Activated CD4-positive, CD25-positive, alpha-beta regulatory T cell treated with anti-CD3 and anti-CD28 coated beads, Interleukin-2, amount 50 U/mL, for 24 hours (primary cell): ENCODE results near the gene ITGB7.
A peak's percentile ranks its signal among the peaks of the same experiment; 100 is the strongest.
"Not testable (repeated sequence)": the region's sequence is repeated elsewhere in the genome, so short reads cannot be mapped to it uniquely, and the experiment has no call there.

Source experiments
- ATAC-seq, 2 donors: fragments of 150-1000 bp; cut with Tn5 transposase; one replicate each; pipeline ENCODE4 v1.10.0; 2021; ENCODE audit warnings: mild to moderate bottlenecking in 1 of 2, moderate library complexity in 1 of 2

Gene ITGB7

DNA sequence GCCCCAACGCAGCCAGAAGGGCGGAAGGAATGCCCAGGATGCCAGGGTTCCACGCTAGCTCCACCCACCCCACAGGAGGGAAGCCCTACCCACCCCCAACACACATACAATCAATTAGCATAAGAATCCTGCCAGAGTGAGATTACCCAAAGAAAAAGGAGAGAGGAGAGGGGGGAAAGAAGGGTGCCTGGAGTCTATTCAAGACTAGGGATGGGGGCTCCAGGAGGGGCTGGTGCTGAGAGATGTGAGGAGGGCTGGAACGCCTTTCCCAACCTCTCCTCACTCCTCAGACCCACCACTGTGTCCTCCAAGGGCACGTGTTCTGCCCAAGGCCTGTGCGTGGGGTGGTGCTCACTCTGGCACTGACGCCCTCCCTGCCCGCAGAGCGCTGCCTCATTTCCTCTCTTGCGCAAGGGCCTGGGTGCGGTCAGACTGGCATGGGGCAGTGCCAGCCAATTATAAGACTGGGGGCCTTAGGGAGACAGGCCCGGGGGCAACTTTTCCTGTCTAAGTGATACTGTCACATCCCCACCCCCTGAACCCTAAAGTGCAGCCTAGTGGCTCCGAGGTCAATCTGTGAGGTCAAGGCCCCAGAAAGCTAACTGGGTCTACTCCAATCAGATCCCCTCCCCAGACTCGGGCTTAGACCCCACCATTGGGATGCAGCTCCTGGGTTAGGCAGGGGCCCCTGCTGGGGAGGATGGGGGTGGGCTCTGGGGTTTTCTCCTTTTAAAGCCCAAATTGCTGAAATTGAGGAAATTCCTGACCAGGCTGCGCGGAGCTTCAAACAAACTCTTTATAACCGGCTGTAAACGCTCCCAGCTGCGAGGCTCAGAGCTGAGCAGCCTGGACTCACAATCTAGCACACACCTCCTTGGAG, 10.2 kb upstream of the ITGB7 start:
- no peak for ATAC-seq

DNA sequence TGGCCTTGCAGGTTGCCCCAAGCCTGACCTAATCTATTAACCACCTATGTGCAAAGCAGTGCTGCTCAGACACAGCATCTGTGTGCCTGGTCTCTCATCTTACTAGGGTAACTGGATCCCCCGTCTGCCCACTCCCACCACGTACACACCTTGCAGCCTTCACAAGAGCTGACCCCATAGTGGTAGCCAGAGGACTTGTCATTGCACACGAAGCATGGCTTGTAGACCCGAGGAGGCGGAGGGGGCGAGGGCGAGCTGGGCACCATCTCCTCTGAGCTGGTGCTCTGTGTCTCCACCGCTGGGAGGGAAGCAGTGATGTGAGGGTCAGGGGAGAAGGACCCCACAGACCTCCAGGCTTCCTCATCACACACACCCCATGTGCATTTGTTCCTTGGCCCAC, 8.4 kb upstream of the ITGB7 start:
- no peak for ATAC-seq

DNA sequence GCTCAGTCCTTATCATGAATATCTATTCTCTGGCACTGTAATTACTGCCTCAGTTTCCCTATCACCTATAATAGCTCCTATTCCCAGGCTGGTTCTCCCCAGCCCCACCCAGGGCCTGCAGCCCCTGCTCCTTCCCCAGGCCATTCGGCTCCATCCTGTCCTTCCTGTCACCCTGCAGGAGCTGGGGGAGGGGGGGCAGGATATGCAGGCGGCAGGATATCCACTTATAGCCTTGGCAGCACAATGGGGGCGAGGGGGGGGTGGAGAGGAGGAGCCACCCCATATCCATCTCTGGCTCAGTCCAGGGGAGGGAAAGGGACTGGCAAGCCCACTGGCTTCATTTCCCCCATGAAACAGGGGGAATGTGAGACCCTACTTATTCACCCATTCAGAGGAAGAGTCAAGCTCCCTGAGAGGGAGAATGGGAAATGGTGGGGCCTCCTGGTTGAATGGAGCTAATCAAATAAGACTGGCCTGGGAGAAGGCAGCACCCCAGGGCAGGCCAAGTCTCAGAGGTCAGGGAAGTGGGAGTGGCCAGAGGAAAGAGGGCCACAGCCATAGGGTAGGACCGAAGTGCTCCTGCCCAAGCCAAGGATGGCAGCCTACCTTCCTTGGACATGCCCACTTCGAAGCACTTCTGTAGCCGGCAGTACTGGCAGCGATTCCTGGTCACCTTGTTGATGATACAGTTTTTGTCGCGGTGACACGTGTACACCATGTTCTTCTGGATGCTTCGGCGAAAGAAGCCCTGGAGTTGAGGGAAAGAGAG, 7.8 kb upstream of the ITGB7 start:
- no peak for ATAC-seq

DNA sequence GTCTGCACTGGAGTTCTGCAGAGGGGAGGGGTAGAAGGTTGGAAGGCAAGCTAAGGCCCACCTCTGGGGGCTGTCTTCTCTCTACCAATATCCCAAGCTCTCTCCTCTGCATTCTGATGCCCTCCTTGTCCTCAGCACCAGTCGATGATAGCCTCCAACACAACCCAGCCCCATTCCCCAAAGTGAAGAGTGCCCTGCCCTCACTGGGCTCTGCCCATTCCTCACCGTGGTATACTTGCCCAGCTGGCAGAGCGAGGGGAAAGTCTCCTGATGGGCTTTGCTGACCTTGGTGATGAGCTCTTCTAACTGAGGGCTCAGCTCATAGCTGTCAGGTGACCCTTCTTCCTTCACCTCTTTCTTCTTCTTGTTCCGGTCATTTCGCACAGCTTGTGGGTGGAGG, 7.2 kb upstream of the ITGB7 start:
- ATAC-seq, result no peak

DNA sequence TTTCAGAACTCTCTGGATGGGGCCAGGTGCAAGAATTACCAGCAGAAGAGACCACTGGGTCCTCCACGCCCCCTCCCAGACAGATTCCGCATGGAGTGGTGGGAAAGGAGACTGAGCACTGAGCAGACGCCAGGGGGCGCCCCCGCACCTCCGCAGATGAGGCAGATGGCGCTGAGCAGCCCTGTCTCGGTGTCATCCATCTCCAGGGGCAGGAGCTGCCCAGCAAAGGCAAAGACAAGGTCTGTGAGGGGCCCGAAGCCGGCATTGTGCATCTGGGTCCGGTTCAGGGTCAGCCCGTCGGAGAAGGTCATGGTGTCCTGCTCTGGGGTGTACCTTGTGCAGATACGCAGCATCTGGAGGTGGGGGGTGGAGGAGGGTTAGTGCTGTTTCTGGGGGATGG, 6.3 kb upstream of the ITGB7 start:
- peak; percentile 76 to 80 for ATAC-seq

DNA sequence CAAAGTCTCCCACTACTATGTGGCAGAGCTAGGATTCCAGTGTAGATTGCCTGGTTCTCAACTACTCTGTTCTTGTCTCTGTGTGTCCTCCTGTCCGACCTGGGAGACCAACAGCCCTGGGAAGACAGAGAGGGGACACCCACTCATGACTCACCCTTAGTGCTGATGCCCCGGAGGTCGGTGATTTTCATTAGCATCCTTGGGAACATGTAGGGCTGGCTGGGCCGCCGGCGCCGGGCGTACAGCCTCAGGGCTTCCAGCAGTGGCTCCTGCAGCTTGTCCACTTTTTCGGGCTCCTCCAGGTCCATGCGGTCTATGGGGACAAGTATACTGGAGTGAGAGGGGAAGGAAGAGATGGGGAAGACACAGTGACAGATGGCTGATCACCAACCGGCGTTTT, 5.9 kb upstream of the ITGB7 start:
- ATAC-seq, result no peak

DNA sequence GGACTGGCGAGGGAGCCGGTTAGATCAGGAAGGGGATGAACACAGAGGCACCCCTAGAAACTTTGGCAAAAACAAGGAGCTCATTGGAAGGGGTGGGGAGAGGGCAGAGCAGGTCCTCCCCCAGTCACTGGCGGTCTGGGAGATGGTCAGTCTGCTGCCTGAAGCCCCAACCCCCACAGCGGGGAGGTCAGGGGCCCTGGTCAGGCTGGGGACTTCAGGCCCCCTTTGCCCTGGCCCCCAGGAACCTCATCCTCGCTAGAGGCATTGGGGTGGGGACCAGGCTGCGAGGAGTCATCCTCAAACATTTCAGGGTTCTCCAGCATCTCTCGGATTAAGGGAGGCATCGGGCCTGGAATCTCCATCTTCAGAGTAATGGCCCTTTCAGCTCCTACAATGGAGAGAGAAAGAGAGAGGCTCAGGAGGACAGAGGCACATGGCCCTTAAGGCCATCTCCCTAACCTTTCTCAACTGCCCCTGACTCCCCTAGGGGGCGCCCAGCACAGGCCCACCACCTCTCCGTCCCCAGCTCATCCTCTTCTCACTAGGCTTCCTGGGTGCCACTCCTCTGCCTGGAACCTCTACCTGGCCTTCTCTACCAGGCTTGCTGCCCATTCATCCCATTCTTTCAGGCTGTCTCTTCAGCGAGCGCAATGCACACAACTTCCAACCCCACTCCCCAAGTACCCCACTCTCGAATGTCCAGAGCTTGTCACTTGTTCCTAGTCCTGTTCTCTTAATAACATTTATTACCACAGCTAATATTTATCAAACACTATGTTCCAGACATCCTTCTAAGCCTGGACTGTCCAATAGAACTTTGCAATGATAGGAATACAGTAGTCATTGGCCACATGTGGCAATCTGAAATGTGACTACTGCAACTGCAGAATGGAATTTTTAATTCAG, 4.7 kb upstream of the ITGB7 start:
- ATAC-seq, result no peak

DNA sequence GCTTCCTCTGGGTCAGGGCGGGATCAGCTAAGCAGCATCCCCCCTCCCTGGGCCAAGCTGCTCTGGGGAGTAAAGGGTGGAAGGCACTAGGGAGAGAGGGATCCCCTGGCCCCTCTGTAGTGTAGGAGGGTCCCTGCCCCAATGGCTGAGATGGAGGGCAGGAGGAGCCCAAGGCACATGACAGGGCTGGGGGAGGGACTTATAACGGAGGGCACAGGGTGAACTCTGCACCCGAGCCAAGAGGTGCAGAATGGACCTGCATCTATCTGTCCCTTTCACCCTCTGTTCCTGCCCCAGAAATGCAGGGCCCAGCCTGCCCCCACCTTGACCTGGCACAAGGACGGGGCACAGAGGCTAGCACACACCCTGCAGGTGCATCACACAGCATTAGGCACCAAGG, 3.8 kb upstream of the ITGB7 start:
- no peak for ATAC-seq

DNA sequence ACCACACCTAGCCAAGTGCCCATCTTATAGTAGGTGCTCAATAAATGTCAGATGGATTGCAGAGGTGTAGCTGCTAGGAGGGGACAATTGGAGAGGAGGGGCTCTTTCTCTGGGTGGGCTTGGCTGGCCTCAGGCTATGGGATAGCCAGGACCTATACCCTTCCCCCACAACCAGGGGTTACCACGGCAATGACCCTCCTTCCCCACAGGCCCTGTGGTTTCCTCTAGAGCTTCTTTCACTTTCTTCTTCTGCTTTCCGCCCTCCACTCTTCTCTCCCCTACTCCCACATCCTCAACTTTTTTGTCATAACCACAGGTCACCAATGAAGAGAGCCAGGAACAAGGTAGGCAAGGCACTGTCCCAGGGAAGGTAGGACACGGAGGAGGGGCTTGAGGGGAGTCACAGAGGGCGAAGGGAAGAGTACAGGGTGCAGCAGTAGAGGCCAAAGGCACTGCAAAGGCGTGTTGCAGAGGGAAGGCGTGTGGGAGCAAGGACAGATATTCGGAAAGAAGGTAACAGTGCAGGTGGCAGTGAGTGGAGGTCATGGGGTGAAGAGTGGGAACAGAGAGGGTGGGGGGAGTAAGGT, 1.9 kb upstream of the ITGB7 start:
- peak; percentile 27 to 28 for ATAC-seq

DNA sequence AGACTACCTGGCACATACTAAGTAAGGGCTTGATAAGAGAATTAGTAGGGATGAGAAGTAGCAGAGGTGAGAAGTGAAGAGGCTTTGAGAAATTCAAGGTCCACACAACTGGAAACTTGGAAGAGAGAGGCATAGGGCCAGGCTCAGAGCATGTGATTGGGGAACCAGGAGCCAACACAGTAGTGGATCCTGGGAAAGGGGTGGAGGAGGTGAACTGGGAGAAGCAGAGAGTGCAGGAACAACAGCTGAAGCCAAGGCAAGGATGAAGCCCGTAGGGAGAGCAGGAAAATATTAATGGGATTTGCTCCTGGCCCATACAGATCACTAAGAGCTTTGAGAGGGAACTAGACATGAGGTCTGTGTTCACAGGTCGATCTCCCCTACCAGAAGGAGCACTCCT, 1.4 kb upstream of the ITGB7 start:
- ATAC-seq, result no peak

DNA sequence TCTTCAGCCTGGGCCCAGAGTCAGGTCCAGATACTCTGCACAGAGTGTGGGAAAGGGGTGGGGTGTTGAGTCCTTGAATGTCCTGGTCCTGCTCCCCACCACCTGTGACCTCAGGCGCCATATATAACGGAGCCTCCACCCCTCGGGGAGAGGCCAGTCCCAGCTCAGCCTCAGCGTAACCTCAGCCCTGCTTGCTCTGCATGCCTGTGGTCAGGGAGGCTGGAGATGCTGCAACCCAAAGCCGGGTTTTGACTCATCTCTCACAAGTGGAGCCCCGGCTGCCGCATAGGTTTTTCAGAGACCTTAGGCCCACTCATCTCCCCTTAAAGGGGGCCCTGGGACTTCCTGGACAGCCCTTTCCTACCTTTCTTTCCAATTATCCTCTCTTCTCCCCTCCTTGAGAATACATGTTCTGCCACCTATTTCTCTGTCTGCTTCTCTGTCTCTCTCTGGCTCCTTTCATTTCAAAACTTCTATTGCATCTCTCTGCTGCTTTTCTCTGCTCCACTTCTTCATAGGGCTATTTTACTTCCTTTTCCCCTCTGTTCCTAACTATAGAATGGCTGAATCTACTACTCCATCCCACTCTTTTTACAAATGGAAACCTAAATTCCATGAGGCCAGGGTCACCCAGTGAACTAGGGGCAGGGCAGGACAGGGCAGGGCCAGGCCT, 1.2 kb downstream of the ITGB7 start:
- peak; percentile 80 to 83 for ATAC-seq

DNA sequence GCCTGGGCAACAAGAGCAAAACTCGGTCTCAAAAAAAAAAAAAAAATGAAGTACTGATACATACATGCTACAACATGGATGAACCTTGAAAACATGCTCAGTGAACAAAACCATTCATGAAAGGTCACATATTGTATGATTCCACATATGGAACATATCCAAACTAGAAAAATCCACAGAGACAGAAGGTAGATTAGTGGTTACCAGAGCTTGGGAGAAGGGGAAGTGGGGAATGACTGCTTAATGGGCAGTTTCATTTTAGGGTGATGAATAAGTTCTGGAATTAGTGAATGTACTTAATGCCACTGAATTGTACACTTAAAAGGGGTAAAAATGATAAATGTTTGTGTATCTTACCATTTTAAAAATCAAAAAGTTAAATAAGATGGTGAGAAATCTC, 2.7 kb downstream of the ITGB7 start:
- no peak for ATAC-seq

DNA sequence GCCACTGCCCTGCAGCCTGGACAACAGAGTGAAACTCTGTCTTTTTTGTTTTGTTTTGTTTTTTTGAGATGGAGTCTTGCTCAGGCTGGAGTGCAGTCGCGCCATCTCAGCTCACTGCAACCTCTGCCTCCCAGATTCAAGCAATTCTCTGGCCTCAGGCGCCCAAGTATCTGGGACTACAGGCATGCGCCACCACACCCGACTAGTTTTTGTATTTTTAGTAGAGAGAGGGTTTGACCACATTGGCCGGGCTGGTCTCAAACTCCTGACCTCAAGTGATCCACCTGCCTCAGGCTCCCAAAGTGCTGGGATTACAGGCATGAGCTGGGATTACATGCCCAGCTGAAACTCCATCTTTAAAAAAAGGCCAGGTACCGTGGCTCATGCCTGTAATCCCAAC, 4.7 kb downstream of the ITGB7 start:
- not testable (repeated sequence) for ATAC-seq

DNA sequence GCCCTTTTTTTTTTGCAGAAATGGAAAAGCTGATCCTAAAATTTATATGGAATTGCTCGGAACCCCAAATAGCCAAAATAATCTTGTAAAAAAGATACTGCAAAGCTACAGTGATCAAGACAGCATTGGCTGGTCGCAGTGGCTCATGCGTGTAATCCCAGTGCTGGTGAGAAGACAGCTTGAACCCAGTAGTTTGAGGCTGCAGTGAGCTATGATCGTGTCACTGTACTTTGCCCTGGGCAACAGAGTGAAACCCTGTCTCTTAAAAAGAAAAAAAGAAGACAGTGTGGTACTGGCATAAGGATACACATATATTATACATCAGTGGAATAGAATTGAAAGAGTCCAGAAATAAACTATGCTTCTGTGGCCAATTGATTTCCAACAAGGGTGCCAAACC, 5.4 kb downstream of the ITGB7 start:
- no peak for ATAC-seq

DNA sequence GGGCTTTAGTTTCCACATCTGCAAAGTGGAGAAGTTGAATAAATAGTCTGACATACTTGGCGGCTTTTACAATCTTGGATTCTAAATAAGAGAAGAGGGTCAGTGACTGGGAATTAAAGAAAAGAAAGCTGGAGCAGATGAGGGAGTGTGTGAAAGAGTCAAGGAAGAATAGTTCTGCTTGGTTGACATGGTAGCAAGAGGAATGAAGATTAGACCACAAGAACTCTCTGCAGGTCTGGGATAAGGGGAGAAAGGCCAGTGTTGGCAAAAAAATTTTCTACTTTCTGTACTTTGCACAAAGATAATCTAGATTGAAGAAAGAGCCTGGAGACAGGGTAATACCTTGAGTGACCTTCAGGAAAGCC, 5.9 kb downstream of the ITGB7 start:
- no peak for ATAC-seq

DNA sequence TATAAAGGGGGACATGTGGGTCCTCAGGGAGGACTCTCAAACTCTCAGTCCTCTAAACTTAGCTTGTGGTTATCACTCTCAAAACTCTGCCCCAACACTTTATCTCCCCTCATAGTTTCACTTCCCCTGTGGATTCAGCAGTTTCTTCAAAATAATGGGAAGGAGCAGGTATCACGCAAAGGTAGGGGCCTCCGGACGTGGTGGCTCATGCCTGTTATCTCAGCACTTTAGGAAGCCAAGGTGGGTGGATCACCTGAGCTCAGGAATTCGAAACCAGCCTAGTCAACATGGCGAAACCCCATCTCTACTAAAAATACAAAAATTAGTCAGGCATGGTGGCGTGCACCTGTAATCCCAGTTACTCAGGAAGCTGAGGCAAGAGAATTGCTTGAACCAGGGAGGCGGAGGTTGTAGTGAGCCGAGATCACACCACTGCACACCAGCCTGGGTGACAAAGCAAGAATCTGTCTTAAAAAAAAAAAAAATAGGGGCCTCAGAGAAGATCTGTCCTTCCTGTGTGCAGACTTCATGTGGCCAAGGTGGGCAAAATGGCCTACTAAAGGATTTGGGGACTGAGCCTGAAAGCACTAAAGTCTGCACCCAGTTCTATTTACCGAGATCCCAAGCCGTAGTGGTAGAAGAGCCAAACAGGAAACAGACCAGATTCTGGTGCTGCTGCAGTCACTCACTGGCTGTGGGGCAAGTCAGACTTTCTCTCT, 6.4 kb downstream of the ITGB7 start:
- ATAC-seq, result peak; percentile 39 to 52

DNA sequence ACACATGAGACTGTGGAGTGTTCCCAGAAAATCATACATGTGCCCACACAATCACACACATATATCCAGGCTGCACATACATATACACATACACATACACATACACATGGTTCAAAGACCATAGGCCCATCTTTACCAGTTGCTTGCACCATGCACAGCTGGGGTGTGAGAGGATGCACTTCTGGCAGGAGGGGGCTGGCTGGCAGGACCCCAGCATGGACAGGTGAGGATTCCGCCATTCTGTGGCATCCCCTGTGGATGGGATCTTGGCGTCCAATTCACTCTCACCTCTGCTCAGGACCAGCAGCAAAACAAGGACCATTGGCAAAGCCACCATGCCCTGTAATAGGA, 7.0 kb downstream of the ITGB7 start:
- ATAC-seq, result no peak

DNA sequence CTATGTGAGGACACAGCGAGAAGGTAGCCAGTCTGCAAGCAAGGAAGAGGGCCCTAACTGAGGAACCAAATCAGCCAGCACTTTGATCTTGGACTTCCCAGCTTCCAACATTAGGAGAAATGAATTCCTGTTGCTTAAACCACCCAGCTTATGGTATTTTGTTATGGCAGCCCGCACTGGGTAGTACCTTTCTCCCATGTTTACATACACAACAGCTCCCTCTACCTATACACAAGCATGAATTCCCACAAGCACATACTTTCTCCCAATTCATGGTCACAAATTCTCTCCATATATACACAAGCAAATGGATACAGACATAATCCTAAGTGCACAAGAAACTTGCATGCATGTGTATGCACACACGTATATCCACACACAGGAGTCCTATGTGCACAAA, 7.4 kb downstream of the ITGB7 start:
- ATAC-seq, result no peak

DNA sequence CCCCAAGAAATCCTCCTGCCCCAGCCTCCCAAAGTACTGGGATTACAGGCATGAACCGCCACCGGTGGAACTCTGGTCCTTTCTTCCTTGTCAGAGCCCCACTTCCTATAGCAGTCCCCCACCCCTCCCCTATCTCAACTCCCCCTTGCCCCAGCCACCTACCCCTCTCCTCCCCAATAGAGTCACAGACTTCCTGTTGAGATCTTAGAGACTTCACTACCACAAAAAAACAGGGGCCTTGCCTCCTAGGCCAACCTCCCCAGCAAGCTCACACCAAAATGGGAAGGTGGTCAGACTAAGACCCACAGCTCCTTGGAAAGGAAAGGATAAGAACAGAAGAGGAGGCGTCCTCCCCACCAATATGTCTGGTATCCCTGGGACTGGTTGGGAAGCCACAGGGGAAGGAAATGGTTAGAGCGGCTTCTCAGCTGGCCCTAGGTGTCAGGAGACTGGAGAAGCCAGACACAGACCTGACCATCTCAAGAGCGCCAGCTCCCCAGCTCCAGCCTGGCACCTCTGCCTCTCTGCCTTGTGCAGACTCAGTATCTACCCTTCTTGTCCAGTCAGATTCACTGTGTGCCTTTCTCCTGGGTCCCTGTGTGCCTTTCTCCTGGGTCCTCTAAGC, 8.5 kb downstream of the ITGB7 start:
- ATAC-seq, result peak in 1 of 2 donors; percentile 16

DNA sequence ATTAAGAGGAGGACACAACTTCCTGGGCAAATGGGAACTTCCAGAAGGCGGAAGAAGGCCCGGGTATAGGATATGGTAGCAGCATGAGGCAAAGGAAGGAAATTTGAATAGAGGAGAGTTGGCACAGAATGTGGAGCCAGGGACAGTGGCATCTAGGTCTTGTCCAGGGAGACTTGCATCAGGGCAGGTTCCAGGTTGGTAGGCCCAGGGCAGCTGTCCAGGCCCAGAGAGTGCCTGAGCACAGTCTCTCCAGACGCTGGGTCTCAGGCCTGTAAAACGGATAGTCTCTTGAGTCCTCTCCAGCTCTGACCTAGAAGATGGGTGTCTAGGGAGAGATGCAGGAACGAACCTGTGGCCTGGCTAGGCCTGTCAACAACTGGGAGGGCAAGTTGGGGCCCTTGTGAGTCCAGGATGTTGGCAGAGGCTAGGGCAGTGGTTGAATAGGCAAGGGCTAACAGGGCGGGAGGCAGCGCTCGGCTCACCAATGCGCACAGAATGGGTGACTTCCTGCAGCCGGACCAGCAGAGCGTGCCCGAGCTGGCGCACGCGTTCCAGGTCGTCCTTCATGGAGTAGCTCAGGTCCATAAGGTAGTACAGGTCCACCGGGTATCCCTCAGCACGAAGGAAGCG, 9.9 kb downstream of the ITGB7 start:
- ATAC-seq, result no peak

DNA sequence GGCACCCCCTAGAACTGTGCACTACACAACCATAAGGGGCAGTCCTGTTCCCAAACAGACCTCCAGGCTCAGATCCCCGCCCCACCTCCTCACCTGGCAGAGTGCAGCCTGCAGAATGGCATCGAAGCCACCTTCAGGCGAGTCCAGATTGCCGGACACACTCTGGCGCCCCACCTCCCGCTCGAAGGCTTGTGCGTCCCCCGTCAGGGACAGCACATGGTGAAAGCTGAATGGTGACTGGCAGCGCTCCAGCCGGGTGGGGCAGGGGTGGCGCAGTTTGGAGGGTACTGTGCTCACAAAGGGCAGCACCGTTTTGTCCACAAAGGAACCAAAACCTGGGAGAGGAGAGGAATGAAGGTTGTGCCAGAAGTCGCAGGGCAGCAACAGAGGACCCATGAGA, 10.6 kb downstream of the ITGB7 start:
- no peak for ATAC-seq
